NOMO-1 treated with dmso at 0.1 percent for 144 hours (cell line): ENCODE data around the gene MYO15A.
"Not testable (repeated sequence)": the region's sequence is repeated elsewhere in the genome, so short reads cannot be mapped to it uniquely, and the experiment has no call there.

ENCODE experiments used
- DNase-seq: peaks from one replicate; lab custom pipeline; 2025; ENCODE audit not compliant: unreplicated experiment; lab: John Stamatoyannopoulos, UW

MYO15A gene

DNA sequence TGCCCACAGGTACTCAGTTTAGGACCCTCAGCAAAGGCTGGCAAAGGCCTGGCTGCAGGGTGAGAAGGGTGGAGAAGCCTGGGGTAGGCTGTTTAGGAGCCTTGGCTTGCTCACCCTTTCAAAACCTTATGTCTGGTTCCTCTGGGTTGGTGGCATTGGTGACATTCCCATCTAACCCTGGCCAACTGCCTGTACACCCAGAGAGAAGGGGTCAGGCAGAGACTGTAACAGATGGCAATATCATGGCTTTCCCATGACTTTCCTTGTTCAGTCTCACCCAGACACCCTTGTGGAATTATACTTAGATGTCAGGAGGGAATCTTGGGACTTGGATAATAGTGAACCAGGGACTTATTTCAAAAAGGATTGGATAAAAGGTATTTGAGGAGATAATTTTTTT, 98.4 kb downstream of the MYO15A start:
- no peak for DNase-seq

DNA sequence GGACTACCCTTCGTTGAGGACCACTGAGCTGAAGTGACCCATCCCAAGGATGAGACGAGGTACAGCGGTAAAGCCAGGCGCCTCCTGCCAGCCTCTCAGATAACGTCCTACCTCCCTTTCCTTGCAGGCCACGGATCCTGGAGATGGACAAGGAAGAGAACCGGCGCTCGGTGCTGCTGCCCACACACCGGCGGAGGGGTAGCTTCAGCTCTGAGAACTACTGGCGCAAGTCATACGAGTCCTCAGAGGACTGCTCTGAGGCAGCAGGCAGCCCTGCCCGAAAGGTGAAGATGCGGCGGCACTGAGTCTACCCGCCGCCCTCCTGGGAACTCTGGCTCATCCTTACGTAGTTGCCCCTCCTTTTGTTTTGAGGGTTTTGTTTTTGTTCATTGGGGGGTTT, 99.5 kb downstream of the MYO15A start:
- DNase-seq = no peak

DNA sequence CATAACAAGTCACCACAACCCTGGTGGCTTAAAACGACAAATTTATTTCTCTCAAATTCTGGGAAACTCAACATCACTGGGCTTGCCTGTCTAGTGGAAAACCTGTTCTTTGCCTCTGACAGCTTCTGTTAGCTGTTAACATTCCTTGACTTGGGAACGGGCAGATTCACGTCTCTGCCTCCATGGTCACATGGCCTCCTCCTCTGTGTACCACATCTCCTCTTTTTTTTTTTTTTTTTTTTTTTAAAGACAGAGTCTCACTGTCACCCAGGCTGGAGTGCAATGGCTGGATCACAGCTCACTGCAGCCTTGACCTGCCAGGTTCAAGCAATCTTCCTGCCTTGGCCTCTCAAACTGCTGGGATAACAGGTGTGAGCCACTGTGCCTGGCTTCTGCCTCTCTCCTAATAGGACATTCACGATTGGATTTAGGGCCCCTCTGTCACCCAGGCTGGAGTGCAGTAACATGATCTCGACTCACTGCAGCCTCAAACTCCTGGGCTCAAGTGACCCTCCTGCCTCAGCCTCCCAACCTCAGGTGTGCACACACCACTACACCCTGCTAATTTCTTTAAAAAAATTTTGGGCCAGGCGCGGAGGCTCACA, 105.2 kb downstream of the MYO15A start:
- no peak for DNase-seq

DNA sequence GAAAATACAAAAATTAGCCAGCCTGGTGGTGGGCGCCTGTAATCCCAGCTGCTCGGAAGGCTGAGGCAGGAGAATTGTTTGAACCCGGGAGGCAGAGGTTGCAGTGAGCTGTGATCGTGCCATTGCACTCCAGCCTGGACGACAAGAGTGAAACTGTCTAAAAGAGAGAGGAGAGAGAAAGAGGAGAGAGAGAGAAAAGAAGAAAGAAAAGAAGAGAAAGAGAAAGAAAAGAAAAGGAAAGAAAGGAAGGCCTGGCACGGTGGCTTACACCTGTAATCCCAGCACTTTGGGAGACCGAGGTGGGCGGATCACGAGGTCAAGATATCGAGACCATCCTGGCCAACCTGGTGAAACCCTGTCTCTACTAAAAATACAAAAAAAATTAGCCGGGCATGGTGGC, 108.3 kb downstream of the MYO15A start:
- not testable (repeated sequence) for DNase-seq

DNA sequence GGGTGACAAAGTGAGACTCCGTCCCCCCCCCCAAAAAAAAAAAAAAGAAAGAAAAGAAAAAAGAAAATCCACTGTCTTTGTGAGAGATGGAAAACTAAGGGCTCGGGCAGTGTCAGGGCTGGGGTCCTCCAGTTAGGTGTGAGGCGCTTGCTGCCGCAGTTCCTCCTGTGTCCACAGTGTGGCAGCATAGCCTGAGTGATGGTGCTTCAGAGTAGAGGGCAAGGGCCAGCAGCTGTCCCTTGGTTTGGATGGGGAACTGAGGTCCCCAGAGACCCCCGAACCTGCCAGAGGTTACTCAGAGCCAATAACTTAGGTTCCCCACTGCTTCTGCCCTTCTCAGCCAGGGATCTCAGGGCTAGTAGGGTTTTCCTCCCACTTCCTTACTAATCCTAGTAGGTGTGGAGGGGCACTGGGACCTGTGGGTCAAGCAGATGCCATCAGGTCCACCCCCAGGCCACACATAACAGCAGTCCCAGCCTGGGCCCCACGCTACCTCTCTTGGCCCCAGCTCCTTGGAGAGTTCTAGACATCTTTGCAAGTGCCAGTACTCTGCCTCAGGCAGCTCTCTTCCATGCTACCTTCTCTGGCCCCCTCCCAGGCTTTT, 109.0 kb downstream of the MYO15A start:
- DNase-seq = peak; percentile 20

DNA sequence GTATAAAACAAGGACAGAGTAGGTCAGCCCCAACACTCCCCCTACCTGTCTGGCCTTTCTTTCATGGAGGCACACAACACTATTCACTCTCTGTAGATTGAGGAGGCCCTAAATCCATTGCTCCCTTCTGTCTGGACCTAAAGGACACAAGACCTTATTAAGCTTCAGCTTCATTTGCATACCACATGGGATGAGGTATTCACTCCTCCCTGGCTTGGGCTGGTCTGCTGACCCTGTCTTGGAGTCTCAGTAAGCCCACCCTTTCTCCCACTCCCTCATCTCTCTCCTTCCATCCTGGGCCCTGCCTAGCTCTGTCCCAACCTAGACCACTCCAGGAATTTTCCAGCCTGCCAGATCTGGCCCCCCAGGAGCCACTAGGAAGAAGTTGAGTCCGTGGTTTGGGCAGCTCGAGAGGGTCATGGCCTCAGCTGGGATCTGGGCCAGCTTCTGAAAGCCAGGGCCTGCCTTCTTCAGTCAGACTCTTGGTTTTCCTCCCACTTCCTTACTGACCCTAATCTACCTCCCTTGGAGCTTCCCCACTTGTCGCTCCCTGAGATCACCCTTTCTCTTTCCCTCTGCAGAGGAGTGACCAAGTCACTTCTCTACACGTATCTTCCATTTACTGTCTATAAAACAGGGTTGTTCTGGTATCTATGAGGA, 110.3 kb downstream of the MYO15A start:
- DNase-seq = no peak

DNA sequence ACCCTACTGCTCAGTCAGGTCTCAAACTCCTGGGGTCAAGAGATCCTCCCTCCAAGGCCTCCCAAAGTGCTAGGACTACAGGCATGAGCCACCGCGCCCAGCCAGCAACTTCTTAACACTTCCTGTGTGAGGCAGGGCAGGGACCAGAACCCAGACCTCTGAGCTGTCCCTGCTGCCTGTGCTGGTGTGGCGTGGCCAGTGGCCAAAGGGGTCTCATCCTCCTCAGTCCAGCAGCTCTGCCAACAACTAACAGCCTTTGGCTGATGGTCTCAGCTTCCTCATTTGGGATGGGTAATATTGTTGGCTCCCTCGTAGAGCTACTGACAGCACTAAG, 115.5 kb downstream of the MYO15A start:
- no peak for DNase-seq

DNA sequence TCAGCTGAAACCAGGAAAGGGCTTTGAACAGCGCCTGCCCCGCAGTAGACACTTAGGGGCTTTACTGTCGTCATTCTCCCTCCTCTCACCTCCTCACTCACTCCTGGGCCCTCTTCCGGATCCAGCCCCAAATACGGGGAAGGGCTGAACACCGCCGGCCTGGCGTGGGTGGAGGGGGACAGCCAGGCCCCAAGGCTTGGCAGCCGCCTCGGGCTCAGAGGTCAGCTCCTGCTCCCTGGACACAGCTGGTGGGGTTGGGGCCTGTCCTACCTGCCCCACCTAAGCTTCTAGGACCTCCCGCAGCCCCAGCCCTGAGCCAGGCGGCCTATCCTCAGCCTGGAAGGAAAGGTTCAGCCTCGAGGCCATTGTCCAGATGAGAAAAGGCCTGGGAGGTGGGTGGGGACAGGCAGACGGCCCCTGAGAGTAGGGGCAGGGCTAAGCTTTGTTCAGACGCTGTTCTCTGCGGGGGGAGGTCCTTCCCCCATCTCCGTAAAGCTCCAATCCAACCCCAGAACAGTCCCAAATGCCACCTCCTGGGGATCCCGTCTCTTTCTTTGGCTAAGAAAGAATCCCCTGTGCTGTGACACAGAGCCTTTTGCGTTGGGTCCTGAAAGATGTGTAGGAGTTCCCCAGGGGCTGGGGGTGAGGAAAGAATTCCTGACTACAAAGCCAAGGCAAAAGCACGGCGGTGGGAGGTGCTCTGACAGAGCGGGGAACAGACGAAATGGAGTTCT, 116.0 kb downstream of the MYO15A start:
- no peak for DNase-seq

DNA sequence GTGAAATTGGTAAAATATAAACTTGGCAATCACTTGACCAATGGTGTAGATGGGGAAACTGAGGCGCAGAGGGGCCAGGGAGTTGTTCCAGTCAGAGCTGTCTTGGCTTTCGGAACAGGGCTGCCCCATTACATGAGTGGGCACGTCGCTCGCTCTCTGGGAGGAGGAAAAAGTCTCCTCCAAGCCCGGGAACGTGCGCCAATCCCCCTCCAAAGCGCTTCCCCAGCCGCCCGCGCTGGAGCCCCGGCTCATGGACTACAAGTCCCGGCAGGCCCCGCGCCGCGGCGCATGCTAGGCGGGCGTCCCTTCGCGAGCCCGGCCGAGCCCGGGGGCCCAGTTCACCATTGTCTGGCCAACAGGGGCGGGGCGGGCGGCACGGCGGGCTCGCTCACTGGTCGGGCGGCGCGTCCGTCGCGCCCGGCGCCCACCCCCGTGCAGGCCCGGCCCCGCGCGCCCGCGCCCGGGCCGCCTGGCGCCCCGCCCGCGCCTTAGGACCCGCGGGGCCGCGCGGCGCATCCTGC, 116.6 kb downstream of the MYO15A start, which contains the start of gene LLGL1:
Gene LLGL1 (plus strand): TSS at position 515 of the 521 bp plus-strand sequence. CDS start 48 bp downstream, outside the sequence.
- DNase-seq = peak; percentile 86

DNA sequence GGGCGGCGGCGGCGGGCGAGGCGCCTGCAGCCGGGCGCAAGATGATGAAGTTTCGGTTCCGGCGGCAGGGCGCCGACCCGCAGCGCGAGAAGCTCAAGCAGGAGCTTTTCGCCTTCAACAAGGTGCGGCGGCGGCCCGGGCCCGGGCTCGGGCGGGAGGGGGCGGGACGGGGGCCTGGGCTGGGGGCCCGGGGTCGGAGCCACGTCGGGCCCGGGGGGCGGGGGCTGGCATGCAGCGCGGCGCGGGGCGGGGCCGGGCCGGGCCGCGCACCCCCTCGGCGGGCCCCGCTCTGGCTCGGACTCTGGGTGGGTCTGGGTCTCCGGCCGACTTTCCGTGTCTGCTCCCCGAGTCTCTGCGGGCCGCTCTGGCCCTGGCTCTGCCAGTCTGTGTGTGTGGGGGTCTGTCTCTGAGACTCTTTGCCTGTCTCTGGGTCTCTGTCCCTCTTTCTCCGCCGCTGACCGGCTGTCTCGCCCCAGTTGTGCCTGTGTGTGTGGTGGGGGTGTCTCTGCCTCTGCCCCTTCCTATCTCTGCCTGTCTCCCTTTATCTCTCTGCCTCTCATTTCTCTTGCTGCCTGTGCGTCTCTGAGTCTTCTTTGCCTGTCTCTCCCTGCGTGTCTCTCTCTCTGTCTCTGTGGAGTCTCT, 117.2 kb downstream of the MYO15A start:
- DNase-seq = no peak

DNA sequence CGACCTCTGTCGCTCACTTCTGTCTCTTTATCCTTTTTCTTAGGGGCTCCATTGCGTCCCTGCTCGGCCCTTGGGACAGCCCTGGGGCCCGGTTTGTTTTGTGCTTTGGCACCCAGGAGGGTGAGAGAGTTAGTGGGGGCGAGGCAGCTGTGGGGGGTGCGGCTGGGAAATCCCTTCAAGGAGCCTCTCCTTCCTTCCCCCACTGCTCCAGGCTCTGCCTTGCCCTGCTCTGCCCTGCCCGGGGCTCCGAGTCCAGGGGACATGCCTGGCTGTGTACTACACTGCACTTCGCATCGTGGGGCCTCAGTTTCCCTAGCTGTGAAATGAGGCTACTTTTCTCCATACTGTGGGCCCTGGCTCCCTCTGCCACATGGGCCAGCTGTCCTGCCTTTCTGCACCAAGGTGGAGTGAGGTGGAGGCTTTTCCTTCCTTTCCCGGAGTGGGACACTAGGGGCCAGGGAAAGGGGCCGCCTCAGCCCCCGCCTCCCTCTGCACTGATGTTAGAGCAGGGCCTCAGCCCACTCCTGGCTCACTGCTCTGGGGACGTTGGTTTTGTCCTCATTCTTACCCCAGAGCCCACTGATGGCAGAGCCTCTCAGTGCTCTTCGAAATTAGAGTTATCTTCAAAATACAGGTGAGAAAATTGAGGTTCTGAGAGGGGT, 117.9 kb downstream of the MYO15A start:
- DNase-seq = no peak

DNA sequence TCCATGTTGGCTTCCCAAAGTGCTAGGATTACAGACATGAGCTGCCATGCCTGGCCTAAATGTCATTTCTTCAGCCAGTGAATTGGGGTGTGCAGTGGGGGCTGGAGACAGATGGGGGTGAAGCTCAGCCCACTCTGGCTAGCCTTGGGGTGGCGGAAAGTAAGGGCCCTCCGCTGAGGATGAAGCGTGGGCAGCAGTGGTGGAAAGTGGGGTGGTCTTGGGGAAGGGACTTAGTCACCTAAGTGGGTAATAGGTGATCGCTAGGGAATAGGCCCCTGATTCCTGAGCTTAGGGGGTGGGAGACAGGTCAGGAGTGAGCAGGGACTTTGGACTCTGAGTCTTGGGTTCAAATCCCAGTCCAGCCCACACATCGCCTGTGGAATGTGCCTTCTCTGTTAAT, 119.1 kb downstream of the MYO15A start:
- DNase-seq = no peak

DNA sequence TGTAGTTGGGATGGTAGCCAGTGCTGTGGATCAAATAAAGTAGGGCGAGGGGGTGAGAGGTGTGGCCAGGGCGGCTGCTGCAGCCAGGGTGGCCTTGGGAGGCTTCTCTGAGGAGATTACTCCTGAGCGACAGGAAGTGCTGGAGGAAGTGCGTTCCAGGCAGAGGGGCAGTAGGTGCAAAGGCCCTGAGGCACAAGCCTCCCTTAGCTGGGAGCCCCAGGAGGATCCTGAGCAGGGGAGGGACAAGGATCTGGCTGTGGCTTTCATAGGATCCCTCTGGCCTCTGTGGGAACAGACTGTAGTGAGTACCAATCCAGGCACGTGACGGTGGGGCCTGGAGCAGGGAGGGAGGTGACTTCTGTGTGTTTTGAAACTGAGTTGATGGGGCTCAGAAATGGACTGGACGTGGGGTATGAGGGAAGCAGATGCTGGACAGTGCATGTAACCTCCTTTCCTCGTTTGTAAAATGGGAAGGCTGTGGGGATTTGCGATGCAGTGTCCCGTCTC, 119.7 kb downstream of the MYO15A start:
- DNase-seq = no peak

DNA sequence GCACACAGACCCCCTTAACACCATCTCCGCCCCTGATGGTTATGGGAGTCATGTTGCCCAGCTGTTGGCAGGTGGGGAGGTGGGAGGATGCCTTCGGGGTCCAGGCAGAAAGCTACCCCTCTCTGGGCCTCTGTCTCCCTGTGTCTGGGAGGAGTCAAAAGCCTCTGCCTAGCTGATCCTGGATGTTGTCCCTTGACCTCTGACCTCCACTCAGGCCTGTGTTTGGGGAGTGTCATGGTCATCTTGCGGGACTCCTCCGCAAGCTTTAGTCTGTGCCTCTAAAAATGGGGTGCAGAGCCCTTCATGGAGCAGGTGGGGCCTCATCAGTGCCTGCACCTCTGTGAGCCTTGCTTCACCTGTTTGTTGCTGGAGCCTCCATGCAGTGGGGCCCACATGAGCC, 120.7 kb downstream of the MYO15A start:
- DNase-seq = no peak
